Right lobe of liver (tissue), 6 donors: ENCODE results near the gene WIPF2. TPM values are rescaled to one million over a fixed set of nuclear protein-coding genes. Genes with fewer than 3 reads are reported as not detected.
A peak's percentile ranks its signal among the peaks of the same experiment; 100 is the strongest.

Experiments used
- ATAC-seq, 4 donors: fragments of 200-7000 bp; cut with Tn5 transposase; one replicate each; pipeline ENCODE4 v1.9.1; 2020; ENCODE audit warnings: mild to moderate bottlenecking in 4 of 4, moderate library complexity in 4 of 4
- DNase-seq, 3 donors: peaks; one replicate each; pipeline ENCODE4 v3.0.0-alpha.2; 2020
- H3K27ac ChIP-seq, 3 donors: fragments of 200-600 bp; one replicate each; pipeline ENCODE4 v1.8.0; 2022
- H3K27me3 ChIP-seq, 2 donors: fragments of 200-600 bp; one replicate each; pipeline ENCODE4 v1.8.0; 2022
- H3K36me3 ChIP-seq, 4 donors: fragments of 200-600 bp; sonication (generic) in 1 of 4; one replicate each; pipeline versions ENCODE4 v1.5.1 to v1.8.0; 2017 to 2022; ENCODE audit warnings: control low read depth in 1 of 4
- H3K4me1 ChIP-seq, 4 donors: fragments of 200-600 bp; sonication (generic) in 1 of 4; one replicate each; pipeline versions ENCODE4 v1.5.1 to v1.8.0; 2017 to 2022; ENCODE audit warnings: control low read depth in 1 of 4
- H3K4me3 ChIP-seq, 3 donors: fragments of 200-600 bp; one replicate each; pipeline ENCODE4 v1.8.0; 2022
- H3K9me3 ChIP-seq, 4 donors: fragments of 200-600 bp; sonication (generic) in 1 of 4; one replicate each; pipeline versions ENCODE4 v1.5.1 to v1.8.0; 2017 to 2022; ENCODE audit warnings: control low read depth in 1 of 4
- POLR2A ChIP-seq: fragments of 450-650 bp; IDR thresholded peaks from one replicate; pipeline ENCODE4 v1.6.1; 2017; ENCODE audit warnings: antibody characterized with exemption, mild to moderate bottlenecking
- WGBS: methylation state at CpG from one replicate; pipeline ENCODE4 v1.1.6; 2018; ENCODE audit warnings: low coverage, low lambda C conversion rate; ENCODE audit not compliant: insufficient coverage; ENCODE audit errors: missing lambda C conversion rate; 5-methylcytosine and 5-hydroxymethylcytosine counted together
- intact Hi-C, 2 donors: fragments of 100-400 bp; cut with DNase I; formaldehyde crosslinking; loops; one replicate each; pipeline versions ENCODE4 v1.11.2 to v1.14.1; 2022
- total RNA-seq, 6 experiments: library from RNA; depleted of rRNA in 2 of 6; stranded (reverse); fragments of >200 nt in 2 of 6; fragmentation: NEBNext Ultra II Directional in 3 of 6; extraction: Animal tissue kit (Norgen Biotek cat#: 25700) in 3 of 6; gene quantifications; one replicate each; pipeline versions ENCODE4 v1.1.0 to v1.2.4, GENCODE V29; 2016 to 2023
- TF ChIP-seq, protein P1 (sequence below), 4 donors: fragments of 200-600 bp in 3 of 4; fragments of 450-650 bp in 1 of 4; IDR thresholded peaks; one replicate each; pipeline versions ENCODE4 v1.5.1 to v1.8.0; 2016 to 2022; ENCODE audit warnings: antibody characterized with exemption in 4 of 4, mild to moderate bottlenecking in 2 of 4
- donor health status: DM: no; HTN: yes; CAD: no.
- donor health status: DM: no; HTN: no; CAD: no.
- donor health status: DM: no; HTN: no; CAD: no.
- donor health status: DM: no; HTN: yes; CAD: no.
- donor health status: DM: no; HTN: yes; CAD: no.

Gene WIPF2
- total RNA-seq, 6 experiments from 2014 or later, result 7.0 to 12.1 (median 9.0) TPM

DNA sequence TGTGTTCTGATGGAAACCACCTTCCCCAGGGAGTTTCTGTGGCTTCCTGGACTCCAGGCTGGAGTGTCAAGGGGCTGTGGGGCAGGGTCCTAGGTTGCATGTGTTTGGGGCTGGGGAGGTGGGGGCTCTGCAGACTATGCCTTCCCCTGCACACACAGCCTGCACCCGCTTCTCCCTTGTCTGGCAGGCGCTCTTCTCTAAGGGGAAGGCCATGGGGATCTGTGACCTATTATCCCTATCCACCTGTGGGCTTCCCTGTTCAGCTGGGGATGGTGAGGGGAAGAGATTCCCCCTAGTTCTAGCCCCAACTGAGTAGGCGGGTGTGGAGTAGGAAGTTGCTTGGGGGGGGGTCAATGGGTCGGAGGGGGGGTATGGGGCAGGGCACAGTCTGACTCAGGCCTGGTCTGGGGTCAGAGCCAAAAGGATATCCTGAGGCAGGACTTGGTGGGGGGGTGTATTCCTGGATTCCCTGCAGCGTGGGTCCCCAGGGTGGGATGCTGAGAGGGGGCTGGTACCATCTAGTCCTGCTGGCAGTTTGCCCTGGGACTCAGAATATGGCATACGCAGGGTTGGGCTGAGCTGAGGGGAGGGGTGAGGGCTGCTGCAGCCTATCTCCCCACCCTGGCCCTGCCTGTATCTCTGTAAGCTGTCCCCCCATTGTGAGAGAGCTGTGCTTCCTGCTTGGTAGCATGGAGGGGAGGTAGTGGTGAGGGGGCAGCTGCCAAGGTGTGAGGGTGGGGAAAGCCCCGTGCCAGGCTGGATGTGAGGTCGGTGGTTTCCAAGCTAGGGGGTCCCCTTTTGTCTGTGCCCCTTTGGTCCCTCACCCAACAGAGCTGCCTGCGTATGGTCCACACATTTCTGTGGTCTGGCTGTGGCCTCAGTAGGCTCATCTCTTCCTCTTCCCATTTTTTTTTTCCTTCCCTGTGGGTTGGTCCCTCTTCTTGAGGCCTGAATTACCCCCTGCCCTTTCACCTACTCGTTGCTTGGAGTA, 104.6 kb downstream of the WIPF2 start:
- ATAC-seq (peak in 3 of 4 donors; percentile 3 to 12 (median 7)), DNase-seq (peak in 2 of 3 donors; percentile 63 to 66)
- Histone ChIP-seq H3K27ac (peak overlapping the region; percentile 9 to 77 (median 76)), H3K36me3 (no peaks in the 10 kb centered on the region), H3K9me3 (no peaks in the 10 kb centered on the region), H3K4me1 (peaks cover 5 to 82% (median 53%) of the 10 kb centered on the region in 4 donors), H3K27me3 (no peaks in the 10 kb centered on the region), H3K4me3 (no peak overlapping the region)
- intact Hi-C loops, result no loop called here
- TF ChIP-seq, protein P1, sequence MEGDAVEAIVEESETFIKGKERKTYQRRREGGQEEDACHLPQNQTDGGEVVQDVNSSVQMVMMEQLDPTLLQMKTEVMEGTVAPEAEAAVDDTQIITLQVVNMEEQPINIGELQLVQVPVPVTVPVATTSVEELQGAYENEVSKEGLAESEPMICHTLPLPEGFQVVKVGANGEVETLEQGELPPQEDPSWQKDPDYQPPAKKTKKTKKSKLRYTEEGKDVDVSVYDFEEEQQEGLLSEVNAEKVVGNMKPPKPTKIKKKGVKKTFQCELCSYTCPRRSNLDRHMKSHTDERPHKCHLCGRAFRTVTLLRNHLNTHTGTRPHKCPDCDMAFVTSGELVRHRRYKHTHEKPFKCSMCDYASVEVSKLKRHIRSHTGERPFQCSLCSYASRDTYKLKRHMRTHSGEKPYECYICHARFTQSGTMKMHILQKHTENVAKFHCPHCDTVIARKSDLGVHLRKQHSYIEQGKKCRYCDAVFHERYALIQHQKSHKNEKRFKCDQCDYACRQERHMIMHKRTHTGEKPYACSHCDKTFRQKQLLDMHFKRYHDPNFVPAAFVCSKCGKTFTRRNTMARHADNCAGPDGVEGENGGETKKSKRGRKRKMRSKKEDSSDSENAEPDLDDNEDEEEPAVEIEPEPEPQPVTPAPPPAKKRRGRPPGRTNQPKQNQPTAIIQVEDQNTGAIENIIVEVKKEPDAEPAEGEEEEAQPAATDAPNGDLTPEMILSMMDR (IDR thresholded peaks at IDR 0.05), result no peak
- TF ChIP-seq POLR2A, result no peak
- WGBS, result 23% methylated on average over 2 of the region's 10 CpGs

DNA sequence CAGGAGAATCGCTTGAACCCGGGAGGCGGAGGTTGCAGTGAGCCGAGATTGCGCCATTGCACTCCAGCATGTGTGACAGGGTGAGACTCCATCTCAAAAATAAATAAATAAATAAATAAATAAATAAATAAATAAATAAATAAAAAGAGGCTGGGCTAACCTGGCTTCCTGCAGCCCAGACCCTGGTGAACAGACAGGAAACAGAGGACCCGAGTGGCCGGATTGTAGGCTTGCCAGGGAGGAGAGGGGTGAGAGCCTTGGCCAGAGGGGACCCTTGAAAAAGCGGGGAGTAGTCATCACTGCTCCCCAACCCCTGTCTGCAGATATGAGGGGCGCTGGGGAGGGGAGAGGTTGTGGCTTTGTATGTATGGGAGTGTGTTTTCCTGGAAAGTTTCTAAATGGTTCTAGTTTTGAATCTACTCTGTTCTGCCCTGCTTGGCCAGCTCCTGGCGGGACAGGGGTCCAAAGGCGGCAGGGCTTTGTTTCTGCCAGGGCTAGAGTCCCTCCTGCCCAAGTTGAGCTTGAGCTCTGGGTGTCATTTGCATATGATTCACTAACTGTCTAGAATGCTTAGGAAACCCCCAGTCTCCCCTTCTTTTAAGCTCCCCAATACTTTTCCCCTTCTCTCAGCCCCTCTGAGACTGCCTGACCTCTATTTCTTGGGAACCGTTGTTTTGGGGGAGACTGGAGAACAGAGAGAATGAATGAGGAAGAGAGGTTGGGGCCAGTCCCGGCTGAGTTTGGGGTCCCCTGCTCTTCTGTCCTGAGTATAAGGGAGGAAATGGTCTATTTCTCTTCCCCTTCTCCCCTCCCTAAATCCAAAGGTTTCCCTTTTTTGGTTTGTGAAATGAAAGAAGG, 106.3 kb downstream of the WIPF2 start:
- WGBS, result 49% methylated on average over 11 of the region's 13 CpGs
- DNase-seq, result peak in 2 of 3 donors; percentile 25 to 54

DNA sequence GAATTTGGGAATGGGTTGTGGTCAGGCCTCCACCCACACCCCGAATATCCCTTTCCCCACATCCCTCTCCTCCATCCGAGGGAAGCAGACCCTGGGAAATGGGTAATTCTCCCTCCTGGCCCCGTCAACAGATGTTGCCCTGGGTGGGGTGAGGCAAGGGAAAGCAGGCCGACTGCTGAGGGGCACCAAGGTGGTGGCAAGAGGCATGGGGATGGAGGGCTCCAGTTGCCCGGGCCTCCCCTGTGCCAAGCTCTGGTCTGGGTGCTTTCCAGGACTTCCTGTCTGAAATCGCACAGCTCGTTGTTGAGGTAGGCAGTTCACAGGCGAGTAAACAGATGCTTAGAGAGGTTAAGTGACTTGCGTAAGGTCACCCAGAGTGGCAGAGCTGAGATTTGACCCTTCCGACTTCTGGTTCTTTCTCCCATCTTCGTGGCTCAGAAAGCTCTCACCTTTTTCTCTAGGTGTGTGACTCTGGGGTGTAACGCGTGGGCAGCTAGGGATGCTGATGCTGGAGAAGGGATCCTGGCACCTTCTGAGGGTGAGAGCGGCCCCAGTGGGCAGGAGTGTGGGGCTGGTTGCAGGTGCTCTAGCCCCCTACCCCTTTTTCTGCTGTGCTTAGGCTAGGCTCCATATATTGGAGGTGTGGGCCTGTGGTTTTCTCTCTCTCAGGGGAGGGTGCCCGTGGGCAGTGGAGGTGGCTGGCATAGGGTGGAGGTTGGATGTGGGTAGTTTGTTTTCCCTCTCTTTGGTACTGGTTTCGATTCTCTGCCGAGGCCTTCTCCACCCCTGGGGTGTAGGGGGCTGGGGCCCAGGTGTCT, 107.1 kb downstream of the WIPF2 start:
- ATAC-seq, result peak; percentile 53 to 62 (median 60)
- no peaks in the 10 kb centered on the region for H3K9me3 ChIP-seq
- H3K27me3 ChIP-seq, result no peaks in the 10 kb centered on the region
- peak overlapping the region in 1 of 3 donors; percentile 25 for H3K4me3 ChIP-seq
- no peak for TF ChIP-seq POLR2A
- TF ChIP-seq, protein P1 (IDR thresholded peaks at IDR 0.05), result no peak
- DNase-seq, result peak; percentile 69 to 86 (median 80)
- peaks cover 5 to 90% (median 63%) of the 10 kb centered on the region in 4 donors for H3K4me1 ChIP-seq
- peak overlapping the region; percentile 78 to 87 (median 86) for H3K27ac ChIP-seq
- WGBS, result 15% methylated on average over 10 of the region's 17 CpGs
- intact Hi-C loops, result no loop called here
- no peaks in the 10 kb centered on the region for H3K36me3 ChIP-seq

More for the DNA sequence above, 106.3 kb downstream of the WIPF2 start:
- Histone ChIP-seq H3K4me3 (no peak overlapping the region), H3K27ac (peak overlapping the region in 2 of 3 donors; percentile 78 to 86), H3K9me3 (no peaks in the 10 kb centered on the region), H3K4me1 (peaks cover 5 to 83% (median 58%) of the 10 kb centered on the region in 4 donors), H3K36me3 (no peaks in the 10 kb centered on the region), H3K27me3 (no peaks in the 10 kb centered on the region)
- ATAC-seq, result no peak
- TF ChIP-seq POLR2A, result no peak
- TF ChIP-seq, protein P1 (IDR thresholded peaks at IDR 0.05), result no peak
- intact Hi-C loops, result no loop called here

DNA sequence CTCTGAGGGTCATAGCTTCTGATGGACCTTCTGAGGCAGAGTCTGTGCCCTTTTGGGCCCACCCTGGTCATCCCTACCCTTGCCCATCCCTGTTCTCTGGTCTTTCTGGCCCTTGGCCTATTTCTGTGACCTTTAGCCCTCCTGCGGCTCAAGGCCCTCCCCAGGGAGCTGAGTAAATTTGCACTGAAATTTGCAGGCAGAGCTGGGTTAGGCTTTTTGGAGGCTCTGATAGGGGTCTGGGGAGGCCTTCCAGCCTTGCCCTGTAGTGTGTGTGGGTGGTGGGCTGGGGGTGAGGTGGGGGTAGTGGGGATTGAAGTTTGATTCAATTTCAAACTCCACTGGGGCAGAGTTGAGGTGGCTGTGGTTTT, 107.7 kb downstream of the WIPF2 start:
- Histone ChIP-seq H3K4me3 (peak overlapping the region in 2 of 3 donors; percentile 25 to 31), H3K4me1 (peaks cover 5 to 90% (median 60%) of the 10 kb centered on the region in 4 donors), H3K27ac (peak overlapping the region; percentile 78 to 87 (median 86)), H3K36me3 (no peaks in the 10 kb centered on the region), H3K9me3 (no peaks in the 10 kb centered on the region), H3K27me3 (no peaks in the 10 kb centered on the region)
- DNase-seq (peak in 1 of 3 donors; percentile 35), ATAC-seq (peak; percentile 26 to 49 (median 39))
- intact Hi-C loops, result no loop called here
- 13% methylated on average over 1 of the region's 1 CpG for WGBS
- no peak for TF ChIP-seq POLR2A
- TF ChIP-seq, protein P1 (IDR thresholded peaks at IDR 0.05), result no peak
